Amniotic epithelial cell (primary cell): Measurements from ENCODE around the gene NR1D2.
"Not testable (repeated sequence)": the region's sequence is repeated elsewhere in the genome, so short reads cannot be mapped to it uniquely, and the experiment has no call there.

ENCODE experiments used
- DNase-seq: peaks from one replicate; pipeline ENCODE4 v3.0.0-alpha.2; 2010; ENCODE audit warnings: low read depth

NR1D2 gene

DNA sequence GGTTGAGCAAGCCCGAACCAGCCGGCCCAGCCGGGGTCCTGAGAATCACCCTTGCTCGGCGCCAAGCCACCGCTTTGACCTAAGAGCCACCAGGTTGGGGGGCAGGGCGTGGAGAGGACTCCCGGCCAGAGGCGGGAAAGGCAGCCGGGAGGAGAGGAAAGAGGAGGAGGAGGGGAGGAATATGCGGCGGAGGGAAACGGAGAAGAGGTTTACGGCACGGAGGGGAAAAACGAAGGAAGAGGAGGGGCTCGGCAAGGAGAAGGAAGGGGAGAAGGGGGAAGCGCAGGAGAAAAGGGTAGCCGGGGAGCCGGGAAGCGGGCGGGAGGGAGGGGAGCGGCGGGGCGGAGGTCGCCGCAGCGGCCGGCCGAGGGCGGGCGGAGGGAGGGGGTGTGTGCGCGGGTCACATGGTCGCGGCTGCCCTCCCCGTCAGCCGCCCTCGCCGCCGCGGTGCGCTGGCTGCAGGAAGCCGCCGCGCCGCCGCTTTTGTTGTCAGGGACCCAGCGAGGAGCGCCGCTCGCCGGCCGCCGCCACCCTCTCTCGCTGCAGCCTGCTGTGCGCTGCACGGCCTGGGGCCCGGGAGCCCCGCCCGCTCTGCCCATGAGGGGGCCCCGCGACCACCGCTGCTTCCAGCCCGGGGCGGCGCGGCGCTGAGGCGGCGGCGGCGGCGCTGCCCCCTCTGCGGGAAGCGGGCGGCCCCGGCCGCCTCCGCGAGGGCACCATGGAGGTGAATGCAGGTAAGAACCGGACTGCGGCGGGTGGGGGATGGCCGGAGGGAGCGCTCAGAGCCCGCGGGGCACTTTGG, at the start of gene NR1D2:
Gene NR1D2 (plus strand): TSS at position 426 of the 802 bp plus-strand sequence. CDS start 293 bp downstream, at position 719.
- DNase-seq = peak; percentile 61

DNA sequence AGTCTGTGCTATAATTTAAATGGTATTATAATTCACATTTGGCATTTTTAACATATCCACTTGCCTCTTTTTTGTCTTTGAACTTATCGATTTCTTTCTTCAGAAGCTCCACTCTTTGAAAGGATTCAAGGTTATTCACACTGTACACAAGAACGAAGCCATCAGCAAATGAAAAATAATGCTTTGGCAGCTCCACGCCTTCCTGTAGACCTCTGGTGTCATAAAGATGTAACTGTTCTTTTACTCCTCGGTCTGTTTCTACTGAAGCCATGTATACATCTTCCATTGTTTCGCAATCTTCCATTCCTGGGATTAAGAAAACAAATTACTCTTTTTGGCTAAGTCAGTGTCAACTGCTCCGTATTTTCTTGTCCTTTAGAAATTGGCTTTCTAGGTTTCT, 44.3 kb upstream of the NR1D2 start:
- DNase-seq = peak; percentile 89

DNA sequence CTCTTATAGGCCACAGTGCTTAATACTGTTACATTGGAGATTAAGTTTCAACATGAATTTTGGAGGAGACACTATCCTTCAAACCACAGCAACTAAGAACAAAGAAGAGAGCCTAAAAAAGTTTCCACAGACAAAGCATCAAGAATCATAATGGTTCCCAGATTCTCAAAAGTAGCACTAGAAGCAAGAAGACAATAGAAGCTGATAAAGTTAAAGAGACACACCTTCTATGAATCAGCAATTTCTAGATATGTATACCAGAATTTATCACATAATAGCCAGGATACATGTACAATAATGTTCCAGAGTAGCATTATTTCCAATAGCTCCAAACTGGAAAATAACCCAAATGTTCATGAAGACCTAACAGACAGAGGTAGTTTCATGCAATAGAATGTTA, 40.5 kb upstream of the NR1D2 start:
- DNase-seq = no peak

DNA sequence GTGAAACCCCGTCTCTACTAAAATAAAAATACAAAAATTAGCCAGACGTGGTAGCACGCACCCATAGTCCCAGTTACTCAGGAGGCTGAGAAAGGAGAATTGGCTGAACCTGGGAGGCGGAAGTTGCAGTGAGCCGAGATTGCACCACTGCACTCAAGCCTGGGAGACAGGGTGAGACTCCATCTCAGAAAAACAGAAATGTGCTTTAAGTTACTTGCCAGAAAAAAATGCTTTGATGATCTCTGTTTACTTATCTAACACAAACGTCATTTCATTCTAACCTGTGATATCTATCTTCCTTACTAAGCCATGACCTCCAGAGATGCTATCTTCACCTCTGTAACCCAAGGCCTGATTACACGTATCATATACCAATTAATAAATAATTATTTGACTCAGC, 35.7 kb upstream of the NR1D2 start:
- DNase-seq = no peak

DNA sequence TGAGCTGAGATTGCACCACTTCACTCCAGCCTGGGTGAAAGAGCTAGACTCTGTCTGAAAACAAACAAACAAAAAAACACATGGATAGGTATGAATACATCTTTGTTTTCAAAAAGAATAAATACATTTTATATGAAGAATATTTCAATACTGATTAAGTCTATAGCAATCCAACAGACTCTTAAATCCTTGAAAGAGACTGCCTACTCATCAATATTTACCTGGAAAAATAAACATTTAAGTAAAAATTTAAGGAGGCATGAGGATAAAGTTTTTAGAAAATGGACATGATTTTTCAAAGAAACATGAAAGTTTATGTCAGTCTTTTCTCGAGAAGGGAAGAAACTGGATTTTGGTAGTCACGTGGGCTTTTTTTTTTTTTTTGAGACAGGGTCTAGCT, 33.7 kb upstream of the NR1D2 start:
- DNase-seq = no peak

DNA sequence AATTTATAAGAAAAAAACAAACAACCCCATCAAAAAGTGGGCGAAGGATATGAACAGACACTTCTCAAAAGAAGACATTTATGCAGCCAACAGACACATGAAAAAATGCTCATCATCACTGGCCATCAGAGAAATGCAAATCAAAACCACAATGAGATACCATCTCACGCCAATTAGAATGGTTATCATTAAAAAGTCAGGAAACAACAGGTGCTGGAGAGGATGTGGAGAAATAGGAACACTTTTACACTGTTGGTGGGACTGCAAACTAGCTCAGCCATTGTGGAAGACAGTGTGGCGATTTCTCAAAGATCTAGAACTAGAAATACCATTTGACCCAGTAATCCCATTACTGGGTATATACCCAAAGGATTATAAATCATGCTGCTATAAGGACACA, 32.8 kb upstream of the NR1D2 start:
- DNase-seq = not testable (repeated sequence)

DNA sequence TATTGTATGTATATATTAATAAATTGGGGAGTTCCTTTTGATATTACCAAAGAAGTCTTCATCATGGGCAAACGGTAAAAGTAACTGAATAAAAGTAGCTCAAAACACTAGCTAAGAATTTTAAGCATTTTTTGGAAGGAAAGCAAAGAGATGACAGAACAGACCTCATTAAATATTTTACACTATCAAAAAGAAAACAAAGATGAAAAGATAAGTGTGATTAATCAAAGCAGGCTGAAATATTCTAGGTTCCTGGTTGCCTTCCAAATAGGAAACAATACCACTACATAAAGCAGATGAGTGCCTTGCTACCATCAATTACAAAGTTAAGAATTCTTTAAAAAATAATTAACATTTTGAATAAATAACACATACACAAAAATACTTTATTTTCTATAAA, 31.9 kb upstream of the NR1D2 start:
- no peak for DNase-seq

DNA sequence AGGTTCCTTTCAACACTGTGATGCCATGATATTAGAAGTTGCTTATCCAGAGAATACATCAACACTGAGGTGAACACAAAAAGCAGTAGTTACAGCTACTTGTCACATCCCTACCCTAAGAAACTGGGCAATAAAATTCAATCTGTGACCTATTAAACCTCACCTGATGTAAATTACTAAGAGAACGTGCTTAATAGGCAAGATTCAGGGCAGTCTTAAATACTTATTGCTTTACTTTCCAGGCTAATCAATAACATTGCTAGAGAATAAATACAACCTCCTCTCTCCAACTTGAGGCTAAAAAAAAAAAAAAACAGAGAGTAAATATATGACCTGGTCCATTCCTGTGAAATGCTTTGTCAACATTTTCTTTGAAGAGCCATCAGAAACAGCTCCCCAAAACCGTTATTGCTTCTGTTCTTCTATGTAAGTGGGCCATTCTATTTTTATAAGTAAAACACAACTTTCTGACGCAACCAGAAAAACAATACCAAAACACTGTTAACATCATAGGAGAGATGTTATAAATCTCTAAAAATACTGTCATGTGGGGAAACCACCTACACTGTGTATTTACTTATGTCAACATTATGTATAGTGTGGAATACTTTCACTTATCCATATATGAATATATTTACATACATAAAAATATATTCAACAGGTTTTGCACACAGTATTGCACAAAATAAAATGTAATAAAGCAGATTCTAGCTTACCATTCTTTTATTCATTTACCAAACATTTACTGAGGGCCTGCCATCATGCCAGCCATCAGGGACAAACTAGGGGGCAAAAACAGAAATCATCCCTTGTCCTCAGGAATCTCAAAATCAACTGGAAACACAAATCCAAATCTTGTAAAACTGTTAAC, 31.0 kb upstream of the NR1D2 start:
- DNase-seq = no peak

DNA sequence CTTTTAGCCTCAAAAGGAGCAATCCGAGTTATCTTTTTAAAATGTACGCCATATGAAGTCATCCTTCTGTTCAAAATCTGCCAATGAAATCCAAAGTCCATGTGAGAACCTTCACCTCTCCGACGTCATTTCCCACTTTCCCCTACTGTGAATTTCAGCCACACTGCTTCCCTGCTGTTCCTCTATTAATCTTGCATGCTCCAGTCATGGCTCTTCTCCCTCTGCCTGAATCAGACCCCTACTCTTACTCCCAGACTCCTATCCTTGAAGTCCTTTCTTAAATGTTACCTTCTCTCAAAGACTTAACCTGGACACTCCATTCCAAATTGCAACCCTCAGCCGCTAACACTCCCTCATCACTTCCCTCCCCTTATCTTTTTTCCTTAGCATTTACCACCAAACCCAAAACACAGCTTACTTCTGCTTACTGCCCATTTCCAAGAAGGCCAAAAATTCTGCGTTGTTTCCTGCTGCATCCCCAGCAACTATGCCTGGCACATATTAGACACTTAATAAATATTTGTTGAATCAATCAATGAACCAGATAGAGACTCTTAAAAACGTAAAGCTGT, 29.5 kb upstream of the NR1D2 start:
- DNase-seq = peak; percentile 40

DNA sequence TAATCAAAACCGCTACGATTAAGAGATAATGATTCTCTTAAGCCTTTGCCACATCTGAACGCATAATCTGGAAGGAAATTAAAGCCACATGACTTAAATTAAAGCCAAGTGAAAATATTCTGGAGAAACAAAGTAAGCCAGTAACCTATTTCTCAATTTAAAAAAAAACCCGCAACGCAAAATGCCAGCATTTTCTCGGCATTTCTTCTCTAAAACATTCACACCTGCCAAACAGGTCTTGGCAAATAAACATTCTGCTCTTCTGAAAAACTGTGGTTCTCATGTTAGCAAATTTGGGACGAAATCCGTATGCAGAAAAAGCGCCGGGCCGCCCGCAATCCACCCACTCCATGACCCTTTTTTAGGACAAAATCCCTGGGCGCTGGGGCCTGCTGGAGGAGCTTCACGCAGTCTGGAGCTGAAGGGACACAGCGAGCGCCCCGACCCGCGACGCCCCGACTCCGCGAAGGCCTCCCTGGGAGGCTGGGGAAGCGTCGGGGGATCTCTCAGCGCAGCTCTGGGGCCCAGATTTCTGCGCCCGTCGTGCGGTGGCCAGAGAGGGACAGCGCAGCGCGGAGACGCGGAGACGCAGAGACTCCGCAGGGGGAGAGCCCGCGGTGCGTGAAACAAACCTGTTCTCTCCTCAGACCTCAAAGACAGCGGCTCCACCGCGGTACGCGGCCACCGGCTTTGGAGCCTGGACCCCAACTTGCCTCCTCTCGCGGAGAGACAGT, 28.8 kb upstream of the NR1D2 start:
- no peak for DNase-seq

DNA sequence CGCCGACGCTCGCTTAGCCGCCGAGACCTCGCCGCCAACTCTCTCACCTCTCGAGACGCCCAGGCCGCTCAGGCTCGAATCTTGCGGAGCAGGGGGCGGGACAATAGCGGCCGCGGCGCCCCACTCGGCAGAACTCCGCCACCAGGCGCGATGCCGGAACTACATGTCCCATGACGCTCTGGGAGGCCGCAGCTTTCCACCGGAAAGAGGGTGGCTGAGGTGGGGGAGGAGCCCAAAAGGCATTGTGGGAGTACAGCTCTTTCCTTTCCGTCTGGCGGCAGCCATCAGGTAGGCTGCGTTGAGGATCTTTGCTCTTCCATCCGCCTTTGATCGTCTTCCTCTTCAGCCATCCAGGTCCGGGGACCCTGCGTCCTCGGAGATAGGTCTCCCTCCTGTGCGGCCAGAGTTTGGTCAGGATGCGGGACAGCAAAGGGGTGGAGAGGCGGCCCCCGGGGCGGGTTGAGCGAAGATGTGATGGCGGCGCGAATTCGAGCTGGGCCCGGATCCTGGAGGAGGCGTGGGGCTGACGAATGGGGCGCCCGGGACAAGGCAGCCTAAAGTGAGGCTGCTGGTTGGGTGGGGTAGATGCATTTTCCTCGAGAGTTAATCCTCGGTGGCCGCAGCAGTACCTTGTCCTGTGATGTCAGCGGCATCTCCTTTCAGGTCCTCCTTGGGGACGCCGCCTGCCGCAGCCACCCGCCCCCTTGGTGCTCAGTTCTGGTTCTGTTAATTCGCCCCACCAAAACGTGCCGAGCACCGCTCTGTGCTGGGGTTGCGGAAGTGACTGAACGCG, 28.0 kb upstream of the NR1D2 start, which contains the start of the genes NKIRAS1 and RPL15:
Gene NKIRAS1 (minus strand): TSS at position 105 of the 793 bp plus-strand sequence. CDS start 6,086 bp downstream, outside the sequence.
Gene RPL15 (plus strand): TSS at position 247 of the 793 bp plus-strand sequence. CDS start 728 bp downstream, outside the sequence.
- DNase-seq = peak; percentile 95

DNA sequence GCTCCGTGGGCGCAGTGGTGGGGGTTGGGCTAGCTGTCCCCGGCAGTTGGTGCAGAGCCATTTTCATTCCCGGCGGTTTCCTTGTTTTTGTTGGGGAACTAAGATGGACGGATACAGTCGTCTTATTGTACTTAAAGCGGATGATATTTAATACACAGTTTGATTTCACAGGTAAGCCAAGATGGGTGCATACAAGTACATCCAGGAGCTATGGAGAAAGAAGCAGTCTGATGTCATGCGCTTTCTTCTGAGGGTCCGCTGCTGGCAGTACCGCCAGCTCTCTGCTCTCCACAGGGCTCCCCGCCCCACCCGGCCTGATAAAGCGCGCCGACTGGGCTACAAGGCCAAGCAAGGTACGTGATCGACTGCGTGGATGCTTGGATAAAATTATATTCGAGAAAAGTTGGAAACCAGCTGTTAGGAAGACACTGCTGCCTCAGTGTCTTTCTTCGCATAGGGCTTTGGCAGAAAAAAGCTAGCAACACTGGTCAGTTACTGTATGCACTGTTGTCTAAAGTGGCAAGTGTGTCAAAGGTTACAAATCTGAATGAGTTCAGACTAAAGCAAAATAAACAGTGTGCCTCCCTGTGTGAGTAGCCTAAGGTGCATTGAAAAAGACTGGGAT, 27.3 kb upstream of the NR1D2 start:
- peak; percentile 35 for DNase-seq

DNA sequence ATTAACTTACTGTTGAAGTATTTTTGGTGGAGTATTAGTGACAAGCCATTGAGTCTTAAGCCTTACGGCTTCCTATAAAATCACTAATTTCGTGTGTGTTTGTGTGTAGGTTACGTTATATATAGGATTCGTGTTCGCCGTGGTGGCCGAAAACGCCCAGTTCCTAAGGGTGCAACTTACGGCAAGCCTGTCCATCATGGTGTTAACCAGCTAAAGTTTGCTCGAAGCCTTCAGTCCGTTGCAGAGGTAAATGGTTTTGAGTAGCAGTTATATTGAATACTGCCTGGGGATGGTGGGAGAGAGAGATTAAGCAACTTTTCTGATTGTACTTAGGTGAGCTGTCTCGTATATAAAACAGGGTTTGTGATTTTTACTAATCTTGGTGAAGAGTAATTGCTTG, 26.8 kb upstream of the NR1D2 start:
- DNase-seq = not testable (repeated sequence)

DNA sequence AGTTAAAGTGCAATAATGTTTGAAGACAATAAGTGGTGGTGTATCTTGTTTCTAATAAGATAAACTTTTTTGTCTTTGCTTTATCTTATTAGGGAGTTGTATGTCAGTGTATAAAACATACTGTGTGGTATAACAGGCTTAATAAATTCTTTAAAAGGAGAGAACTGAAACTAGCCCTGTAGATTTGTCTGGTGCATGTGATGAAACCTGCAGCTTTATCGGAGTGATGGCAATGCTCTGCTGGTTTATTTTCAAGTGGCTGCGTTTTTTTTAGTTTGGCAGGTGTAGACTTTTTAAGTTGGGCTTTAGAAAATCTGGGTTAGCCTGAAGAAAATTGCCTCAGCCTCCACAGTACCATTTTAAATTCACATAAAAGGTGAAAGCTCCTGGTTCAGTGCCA, 25.5 kb upstream of the NR1D2 start:
- DNase-seq = no peak

DNA sequence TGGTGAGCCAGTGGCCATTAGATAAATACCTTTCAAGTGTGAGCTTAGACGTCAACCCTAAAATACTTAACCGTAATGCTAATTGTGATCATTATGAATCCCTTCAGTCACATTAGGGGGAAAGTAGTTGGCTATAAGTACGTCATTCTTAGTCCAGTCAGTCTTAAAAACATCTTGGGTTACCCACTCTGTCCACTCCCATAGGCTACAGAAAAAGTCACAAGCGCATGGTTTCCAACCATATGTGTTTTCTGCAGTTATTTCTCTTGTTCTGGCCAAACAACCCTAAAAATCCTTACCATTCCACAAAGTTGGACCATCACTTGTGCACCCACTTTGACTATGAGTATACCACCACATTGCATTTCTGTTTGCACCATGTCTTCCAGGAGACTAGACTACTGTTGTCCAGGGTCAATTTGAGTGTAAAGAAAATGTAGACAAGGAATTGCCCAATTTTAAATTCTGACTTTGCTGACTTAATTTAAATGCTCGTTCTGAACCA, 24.9 kb upstream of the NR1D2 start:
- DNase-seq = no peak

DNA sequence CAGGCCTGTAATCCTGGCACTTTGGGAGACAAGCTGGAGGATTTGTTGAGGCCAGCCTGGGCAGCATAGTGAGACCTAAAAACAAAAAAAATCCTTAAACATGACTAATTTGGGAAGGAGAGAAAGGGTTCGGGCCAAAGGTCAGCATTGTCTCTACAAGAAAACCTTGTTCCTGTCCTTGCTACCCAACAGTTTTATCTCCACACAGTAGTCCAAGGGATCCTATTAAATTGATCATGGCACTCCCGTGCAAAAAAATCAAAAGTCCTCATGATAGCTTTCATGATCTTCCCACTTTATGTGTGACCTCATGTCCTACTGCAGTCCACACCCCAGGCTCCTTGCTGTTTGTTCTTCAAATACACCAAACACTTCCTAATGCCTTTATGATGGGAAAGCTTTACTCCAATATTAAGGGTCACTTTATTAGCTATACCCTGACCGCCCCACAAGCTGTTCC, 24.0 kb upstream of the NR1D2 start:
- no peak for DNase-seq

DNA sequence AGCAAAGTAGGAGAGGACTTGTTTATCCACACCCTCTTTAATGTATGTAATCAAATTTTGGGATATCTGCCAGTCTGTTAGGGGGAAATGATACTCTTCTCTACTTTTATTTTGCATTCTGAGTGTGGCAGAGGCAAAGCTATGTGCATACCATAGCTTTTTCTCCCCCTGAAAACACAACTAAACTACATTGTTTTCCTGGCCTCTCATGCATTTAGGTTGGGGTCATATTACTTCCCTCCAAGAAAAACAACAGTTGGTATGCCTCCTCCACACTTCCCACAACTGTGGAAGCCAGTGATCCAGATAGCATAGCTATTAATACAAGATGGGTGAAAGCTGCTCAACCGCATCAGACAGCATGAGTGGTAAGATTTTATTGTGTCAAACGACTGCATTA, 21.3 kb upstream of the NR1D2 start:
- DNase-seq = no peak

DNA sequence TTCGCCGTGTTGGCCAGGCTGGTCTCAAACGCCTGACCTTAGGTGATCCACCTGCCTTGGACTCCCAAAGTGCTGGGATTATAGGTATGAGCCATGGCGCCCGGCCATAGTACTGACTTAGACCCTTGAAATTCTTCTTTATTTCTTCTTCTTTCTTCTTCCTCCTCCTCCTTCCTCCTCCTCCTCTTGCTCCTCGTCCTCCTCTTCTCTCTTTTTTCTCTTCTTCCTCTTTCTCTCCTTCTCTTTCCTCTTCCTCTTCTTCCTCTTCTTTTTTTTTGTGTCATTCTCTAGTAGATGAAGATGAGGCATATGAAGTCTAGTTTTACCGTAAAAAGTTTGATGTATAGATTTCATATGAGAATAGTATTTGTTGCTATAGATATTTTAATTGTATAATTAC, 18.8 kb upstream of the NR1D2 start:
- DNase-seq = no peak

DNA sequence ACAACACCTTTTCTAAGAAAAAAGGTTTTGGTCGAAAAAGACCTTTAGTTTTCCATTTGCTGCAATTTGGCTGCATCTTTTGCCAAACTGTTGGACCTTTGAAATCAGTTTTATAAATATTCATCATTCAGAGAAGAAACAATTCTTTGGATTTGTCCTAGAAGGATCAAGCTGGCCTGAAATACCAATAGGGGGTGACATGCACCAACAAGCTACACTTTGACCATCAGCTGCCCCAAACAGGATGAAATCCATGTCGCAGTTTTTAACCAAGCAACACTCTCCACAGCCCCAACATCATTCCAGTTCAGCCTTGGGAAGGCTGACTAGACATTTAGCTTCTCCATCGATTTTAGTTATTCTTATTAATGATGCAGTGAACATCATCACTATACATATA, 18.4 kb upstream of the NR1D2 start:
- DNase-seq = no peak

DNA sequence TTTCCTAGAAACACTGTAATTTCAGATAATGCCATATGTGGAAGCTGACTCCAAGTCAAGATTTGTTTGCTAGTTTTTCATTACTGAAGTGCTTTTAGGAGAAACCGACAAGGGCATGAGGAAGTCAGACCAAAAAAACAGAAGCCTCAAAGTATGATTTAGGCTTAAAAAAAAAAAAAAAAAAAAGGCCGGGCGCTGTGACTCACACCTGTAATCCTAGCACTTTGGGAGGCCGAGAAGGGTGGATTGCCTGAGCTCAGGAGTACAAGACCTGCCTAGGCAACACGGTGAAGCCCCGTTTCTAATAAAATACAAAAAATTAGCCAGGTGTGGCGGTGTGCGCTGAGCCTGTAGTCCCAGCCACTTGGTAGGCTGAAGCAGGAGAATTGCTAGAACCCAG, 16.6 kb upstream of the NR1D2 start:
- no peak for DNase-seq
